ENCODE measurements around the gene CADM2.

GRCh38 chr3:85244091-85244490 lies 285.3 kb downstream of the CADM2 start:
- TF ChIP-seq CTCF (IDR thresholded peaks at IDR 0.05) = no peak
- no peak for TF ChIP-seq POLR2A (IDR thresholded peaks at IDR 0.05)

All from thyroid gland (tissue), 4 donors.